ENCODE results near the gene ZIC4. TPM values are rescaled to one million over a fixed set of nuclear protein-coding genes. Genes with fewer than 3 reads are reported as not detected.

The ZIC4 gene
- total RNA-seq (ENCODE audit: low replicate concordance): 40.2 TPM in 1 of 2 replicates, not detected in the other
- long read RNA-seq: 0 reads

- TF ChIP-seq CTCF (conservative IDR thresholded peaks at IDR 0.05): no peak
- peak within 1 kb of the TSS; percentile 88 for H3K4me3 Mint-ChIP-seq
- DNase-seq (ENCODE audit: extremely low spot score, unreplicated experiment): no peak
- peaks cover 93% of the 10 kb centered on the region for H3K27me3 Mint-ChIP-seq
- H3K9me3 Mint-ChIP-seq: no peaks in the 10 kb centered on the region
- H3K4me1 Mint-ChIP-seq (ENCODE audit: unreplicated experiment): peaks cover 23% of the 10 kb centered on the region
- peaks cover 8% of the 10 kb centered on the region for H3K36me3 Mint-ChIP-seq
- H3K27ac Mint-ChIP-seq: peak within 1 kb of the TSS; percentile 85
Measured at GRCh38 chr3:147406028-147406931, at the start of gene ZIC4. Gene ZIC4, minus strand, starts transcription at chr3:147406543. Its CDS starts 3,746 bp downstream, at chr3:147402797.

GRCh38 chr3:147449669-147450068 lies 43.3 kb upstream of the ZIC4 start:
- Mint-ChIP-seq H3K4me3 (no peak overlapping the region), H3K36me3 (no peaks in the 10 kb centered on the region), H3K27ac (no peak overlapping the region), H3K9me3 (no peaks in the 10 kb centered on the region), H3K27me3 (peaks cover 10% of the 10 kb centered on the region), H3K4me1 (ENCODE audit: unreplicated experiment) (peaks cover 6% of the 10 kb centered on the region)
- no peak for TF ChIP-seq CTCF (conservative IDR thresholded peaks at IDR 0.05)
- DNase-seq (ENCODE audit: extremely low spot score, unreplicated experiment): no peak

- DNase-seq (ENCODE audit: extremely low spot score, unreplicated experiment): no peak
- no peaks in the 10 kb centered on the region for H3K9me3 Mint-ChIP-seq
- TF ChIP-seq CTCF (conservative IDR thresholded peaks at IDR 0.05): no peak
- peaks cover 6% of the 10 kb centered on the region for H3K4me1 Mint-ChIP-seq (ENCODE audit: unreplicated experiment)
- peaks cover 9% of the 10 kb centered on the region for H3K27me3 Mint-ChIP-seq
- H3K36me3 Mint-ChIP-seq: no peaks in the 10 kb centered on the region
- H3K4me3 Mint-ChIP-seq: no peak overlapping the region
- no peak overlapping the region for H3K27ac Mint-ChIP-seq
Measured at GRCh38 chr3:147447224-147447623, 40.9 kb upstream of the ZIC4 start.

- Mint-ChIP-seq H3K27ac (no peak overlapping the region), H3K27me3 (peaks cover 60% of the 10 kb centered on the region)
Measured at GRCh38 chr3:147431751-147432150, 25.4 kb upstream of the ZIC4 start.

GRCh38 chr3:147428754-147429153 lies 22.4 kb upstream of the ZIC4 start:
- DNase-seq (ENCODE audit: extremely low spot score, unreplicated experiment): no peak
- Mint-ChIP-seq H3K4me1 (ENCODE audit: unreplicated experiment) (peaks cover 11% of the 10 kb centered on the region), H3K27me3 (peaks cover 77% of the 10 kb centered on the region), H3K4me3 (no peak overlapping the region), H3K27ac (no peak overlapping the region), H3K36me3 (no peaks in the 10 kb centered on the region), H3K9me3 (no peaks in the 10 kb centered on the region)
- TF ChIP-seq CTCF (conservative IDR thresholded peaks at IDR 0.05): no peak

More at GRCh38 chr3:147431751-147432150, 25.4 kb upstream of the ZIC4 start:
- no peak for TF ChIP-seq CTCF (conservative IDR thresholded peaks at IDR 0.05)
- Mint-ChIP-seq H3K4me3 (no peak overlapping the region), H3K36me3 (no peaks in the 10 kb centered on the region), H3K4me1 (ENCODE audit: unreplicated experiment) (peaks cover 11% of the 10 kb centered on the region), H3K9me3 (no peaks in the 10 kb centered on the region)
- DNase-seq (ENCODE audit: extremely low spot score, unreplicated experiment): no peak
